Neural progenitor cell (in vitro differentiated cells): ENCODE data around the gene SLC47A1.

Experiments used
- EZH2 ChIP-seq: fragments of 200-600 bp; sonication (generic); IDR thresholded peaks from 2 replicates; pipeline ENCODE4 v1.6.1; 2017; ENCODE audit warnings: antibody characterized with exemption, mild to moderate bottlenecking, moderate library complexity
- TF ChIP-seq, protein P1 (sequence below): fragments of 200-600 bp; sonication (generic); IDR thresholded peaks from 2 replicates; pipeline ENCODE4 v1.5.1; 2017; ENCODE audit warnings: antibody characterized with exemption, mild to moderate bottlenecking

DNA sequence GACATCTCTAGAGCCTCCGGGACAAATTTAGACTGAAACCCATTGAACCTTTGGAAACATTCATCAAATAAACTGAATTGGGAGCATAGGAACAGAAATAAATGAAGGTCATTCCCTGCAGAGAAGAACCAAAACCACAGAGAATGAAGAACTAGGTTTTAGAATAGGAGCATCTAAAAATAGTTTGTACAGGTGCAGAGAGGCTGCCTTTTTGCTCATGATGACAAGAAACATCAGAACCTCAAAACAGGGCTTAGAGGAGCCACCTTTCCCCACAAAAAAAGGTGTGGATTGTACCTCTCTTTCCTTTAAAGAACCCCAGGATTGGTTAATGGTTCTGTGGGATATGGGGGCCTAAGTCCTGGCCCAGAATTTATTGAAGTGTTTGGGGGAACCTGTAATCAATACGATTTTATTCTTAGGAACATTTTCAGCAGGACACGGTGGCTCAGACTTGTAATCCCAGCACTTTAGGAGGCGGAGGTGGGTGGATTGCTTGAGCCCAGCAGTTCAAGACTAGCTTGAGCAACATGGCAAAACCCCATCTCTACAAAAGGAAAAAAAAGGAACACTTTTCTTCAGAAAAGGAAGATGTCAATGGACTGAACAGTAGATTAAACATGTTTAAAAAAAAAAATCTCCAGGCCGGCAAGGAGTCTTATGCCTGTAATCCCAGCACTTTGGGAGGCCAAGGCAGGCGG, 37.7 kb upstream of the SLC47A1 start:
- TF ChIP-seq, protein P1, sequence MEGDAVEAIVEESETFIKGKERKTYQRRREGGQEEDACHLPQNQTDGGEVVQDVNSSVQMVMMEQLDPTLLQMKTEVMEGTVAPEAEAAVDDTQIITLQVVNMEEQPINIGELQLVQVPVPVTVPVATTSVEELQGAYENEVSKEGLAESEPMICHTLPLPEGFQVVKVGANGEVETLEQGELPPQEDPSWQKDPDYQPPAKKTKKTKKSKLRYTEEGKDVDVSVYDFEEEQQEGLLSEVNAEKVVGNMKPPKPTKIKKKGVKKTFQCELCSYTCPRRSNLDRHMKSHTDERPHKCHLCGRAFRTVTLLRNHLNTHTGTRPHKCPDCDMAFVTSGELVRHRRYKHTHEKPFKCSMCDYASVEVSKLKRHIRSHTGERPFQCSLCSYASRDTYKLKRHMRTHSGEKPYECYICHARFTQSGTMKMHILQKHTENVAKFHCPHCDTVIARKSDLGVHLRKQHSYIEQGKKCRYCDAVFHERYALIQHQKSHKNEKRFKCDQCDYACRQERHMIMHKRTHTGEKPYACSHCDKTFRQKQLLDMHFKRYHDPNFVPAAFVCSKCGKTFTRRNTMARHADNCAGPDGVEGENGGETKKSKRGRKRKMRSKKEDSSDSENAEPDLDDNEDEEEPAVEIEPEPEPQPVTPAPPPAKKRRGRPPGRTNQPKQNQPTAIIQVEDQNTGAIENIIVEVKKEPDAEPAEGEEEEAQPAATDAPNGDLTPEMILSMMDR, result no peak
- no peak for TF ChIP-seq EZH2
